Sciatic nerve (tissue), 2 donors: Measurements from ENCODE around the gene RELB. TPM values are rescaled to one million over a fixed set of nuclear protein-coding genes. Genes with fewer than 3 reads are reported as not detected.

ENCODE experiments used
- ATAC-seq: fragments of 200-7000 bp; cut with Tn5 transposase; one replicate; pipeline ENCODE4 v1.9.1; 2020; ENCODE audit warnings: mild to moderate bottlenecking, moderate library complexity
- DNase-seq: peaks from one replicate; pipeline ENCODE4 v3.0.0-alpha.2; 2020; ENCODE audit warnings: low spot score
- intact Hi-C: fragments of 100-400 bp; cut with DNase I; formaldehyde crosslinking; loops from one replicate; pipeline ENCODE4 v1.14.2; 2022
- total RNA-seq: library from RNA; stranded (reverse); fragmentation: NEBNext Ultra II Directional; extraction: Animal tissue kit (Norgen Biotek cat#: 25700); gene quantifications from one replicate; pipeline ENCODE4 v1.2.1, GENCODE V29; 2021
- donor health status: DM: no; HTN: no; CAD: no.
- donor health status: DM: no; HTN: no; CAD: no.

Gene RELB
- total RNA-seq, 1 donor from 2014 or later, result 27.4 TPM

GRCh38 chr19:45016388-45017314 lies 15.4 kb downstream of the RELB start:
- ATAC-seq (peak; percentile 76), DNase-seq (no peak)

GRCh38 chr19:45019187-45019586 lies 17.9 kb downstream of the RELB start:
- no peak for ATAC-seq
- intact Hi-C loops, result no loop called here
- no peak for DNase-seq

More at GRCh38 chr19:45016388-45017314, 15.4 kb downstream of the RELB start:
- intact Hi-C loops, result no loop called here

- intact Hi-C loops, result no loop called here
- DNase-seq (no peak), ATAC-seq (no peak)
Observed at GRCh38 chr19:45020071-45020470, 18.8 kb downstream of the RELB start.

GRCh38 chr19:45021971-45022370 lies 20.7 kb downstream of the RELB start:
- intact Hi-C loops, result no loop called here
- no peak for ATAC-seq
- DNase-seq, result no peak

DNA sequence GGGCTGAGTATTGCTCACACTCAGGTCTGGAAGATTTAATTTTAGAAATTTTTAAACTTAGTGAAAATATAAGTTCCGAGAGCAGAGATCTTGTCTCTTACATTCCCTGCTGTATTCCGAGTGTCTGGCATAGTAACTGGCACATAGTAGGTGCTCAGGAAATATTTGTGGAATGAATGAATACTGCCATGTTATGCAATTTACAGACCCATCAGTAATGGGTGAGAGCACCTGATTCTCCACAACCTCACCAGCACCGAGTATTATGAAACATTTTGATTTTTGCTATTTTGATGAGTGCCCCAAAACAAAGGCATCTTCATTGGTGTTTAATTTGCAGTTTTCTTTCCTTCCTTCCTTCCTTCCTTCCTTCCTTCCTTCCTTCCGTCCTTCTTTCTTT lies 21.8 kb downstream of the RELB start:
- ATAC-seq (no peak), DNase-seq (no peak)
- intact Hi-C loops, result no loop called here

GRCh38 chr19:45025264-45025663 lies 24.0 kb downstream of the RELB start:
- ATAC-seq, result no peak
- intact Hi-C loops, result no loop called here
- no peak for DNase-seq

DNA sequence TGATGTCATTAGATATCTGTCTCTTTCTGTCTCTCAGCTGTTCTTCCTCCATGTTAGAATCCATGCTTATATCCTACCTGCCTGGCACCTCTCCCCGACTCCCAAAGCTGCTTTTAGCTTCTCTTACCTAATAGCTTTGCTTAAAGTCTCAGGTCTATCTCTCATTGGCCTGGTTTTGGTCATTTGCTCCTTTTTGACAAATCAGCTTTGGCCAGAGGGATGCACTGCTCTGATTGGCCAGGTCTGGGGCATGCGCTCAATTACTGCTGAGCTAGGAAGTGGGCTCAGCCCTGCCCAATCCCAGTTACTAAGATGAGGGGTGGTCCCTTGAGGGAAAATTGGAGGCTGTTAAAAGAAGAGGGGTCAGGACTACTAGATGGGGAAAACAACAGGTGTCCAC lies 26.1 kb downstream of the RELB start:
- DNase-seq, result no peak
- intact Hi-C loops, result no loop called here
- ATAC-seq, result no peak

DNA sequence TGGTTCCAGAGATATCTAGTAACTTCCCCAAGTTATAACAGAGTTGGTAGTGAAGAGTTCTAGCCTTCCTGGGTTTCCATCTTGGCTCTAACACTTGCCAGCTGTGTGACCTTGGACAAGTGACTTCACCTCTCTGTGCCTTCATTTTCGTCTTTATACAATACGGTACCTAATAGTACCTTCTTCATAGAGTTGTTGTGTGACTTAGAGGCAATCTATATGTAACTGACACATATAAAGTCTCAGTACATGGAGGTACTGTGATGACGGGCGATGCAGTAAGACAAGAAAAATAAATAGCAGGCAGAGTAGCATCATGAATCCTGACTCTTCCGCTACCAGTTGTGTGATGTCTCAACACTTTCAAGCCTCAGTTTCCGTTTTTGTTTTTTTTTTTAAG lies 29.6 kb downstream of the RELB start:
- intact Hi-C loops, result no loop called here
- DNase-seq (no peak), ATAC-seq (no peak)

DNA sequence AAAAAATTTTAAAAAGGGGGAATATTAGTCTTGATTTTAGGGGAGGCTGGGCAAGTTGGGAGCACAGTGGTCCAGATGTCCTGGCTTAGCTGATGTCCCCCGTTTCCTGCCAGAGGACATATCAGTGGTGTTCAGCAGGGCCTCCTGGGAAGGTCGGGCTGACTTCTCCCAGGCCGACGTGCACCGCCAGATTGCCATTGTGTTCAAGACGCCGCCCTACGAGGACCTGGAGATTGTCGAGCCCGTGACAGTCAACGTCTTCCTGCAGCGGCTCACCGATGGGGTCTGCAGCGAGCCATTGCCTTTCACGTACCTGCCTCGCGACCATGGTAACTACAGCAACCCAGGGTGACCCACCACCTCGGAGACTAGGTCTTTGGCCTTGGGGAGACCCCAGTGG lies 31.2 kb downstream of the RELB start:
- ATAC-seq, result no peak
- no peak for DNase-seq
- intact Hi-C loops, result no loop called here

DNA sequence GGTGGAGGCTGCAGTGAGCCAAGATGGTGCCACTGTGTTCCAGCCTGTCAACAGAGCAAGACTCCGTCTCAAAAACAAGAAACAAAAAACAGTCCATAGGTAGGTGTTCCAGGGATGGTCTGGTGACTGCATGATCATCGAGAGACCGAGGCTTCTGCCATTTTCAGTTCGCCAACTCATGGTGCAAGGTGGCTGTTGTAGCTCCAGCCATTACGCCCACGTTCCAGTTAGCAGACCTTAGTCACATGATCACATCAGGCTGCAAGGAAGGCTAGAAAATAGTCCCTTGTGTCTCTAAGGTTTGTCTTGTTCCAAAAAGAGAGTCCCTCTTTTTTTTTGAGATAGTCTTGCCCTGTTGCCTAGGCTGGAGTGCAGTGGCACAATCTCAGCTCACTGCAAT lies 34.5 kb downstream of the RELB start:
- no peak for DNase-seq
- intact Hi-C loops, result no loop called here
- no peak for ATAC-seq

GRCh38 chr19:45037393-45038169 lies 36.3 kb downstream of the RELB start:
- intact Hi-C loops, result no loop called here
- no peak for DNase-seq
- no peak for ATAC-seq

- peak; percentile 96 for DNase-seq
- peak; percentile 98 for ATAC-seq
- intact Hi-C loops, result no loop called here
Observed at GRCh38 chr19:45038931-45039893, 37.9 kb downstream of the RELB start, which contains the start of gene CLASRP. TSS of gene CLASRP (plus strand) at chr19:45039045. CDS start at chr19:45040213, 1,168 bp downstream.

DNA sequence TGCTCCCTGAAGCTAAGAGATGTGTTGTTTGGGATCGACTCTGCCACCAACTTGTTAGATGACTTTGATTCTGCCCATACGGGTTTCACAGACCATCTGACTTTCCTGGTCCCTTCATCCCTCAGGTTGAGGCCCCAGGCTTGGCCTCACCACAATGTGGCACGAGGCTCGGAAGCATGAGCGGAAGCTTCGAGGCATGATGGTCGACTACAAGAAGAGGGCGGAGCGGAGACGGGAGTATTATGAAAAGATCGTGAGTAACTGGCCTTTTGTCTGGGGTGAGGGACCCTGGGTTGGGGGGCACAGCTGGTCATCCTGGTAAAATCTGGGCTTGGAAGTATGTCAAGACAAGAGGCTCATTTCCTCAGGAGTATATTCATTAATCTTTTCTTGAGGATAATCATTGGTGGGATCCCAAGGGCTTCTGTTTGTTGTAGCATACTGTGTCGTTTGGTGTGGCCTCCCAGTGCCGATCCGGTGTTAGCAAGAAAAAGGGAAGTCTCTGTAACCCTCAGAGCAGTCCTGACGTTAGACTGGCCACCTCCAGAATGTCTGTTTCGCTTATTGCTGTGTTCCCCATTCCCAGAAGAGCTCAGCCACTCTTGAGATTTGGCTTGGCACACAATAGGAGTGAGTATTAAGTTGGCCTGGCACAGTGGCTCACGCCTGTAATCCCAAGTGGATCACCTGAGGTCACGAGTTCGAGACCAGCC lies 39.0 kb downstream of the RELB start:
- intact Hi-C loops, result no loop called here
- no peak for DNase-seq
- ATAC-seq, result no peak

GRCh38 chr19:45041125-45041524 lies 39.9 kb downstream of the RELB start:
- no peak for ATAC-seq
- intact Hi-C loops, result no loop called here
- DNase-seq, result no peak

GRCh38 chr19:45045671-45046353 lies 44.5 kb downstream of the RELB start:
- intact Hi-C loops, result no loop called here
- peak; percentile 69 for ATAC-seq
- DNase-seq, result no peak

DNA sequence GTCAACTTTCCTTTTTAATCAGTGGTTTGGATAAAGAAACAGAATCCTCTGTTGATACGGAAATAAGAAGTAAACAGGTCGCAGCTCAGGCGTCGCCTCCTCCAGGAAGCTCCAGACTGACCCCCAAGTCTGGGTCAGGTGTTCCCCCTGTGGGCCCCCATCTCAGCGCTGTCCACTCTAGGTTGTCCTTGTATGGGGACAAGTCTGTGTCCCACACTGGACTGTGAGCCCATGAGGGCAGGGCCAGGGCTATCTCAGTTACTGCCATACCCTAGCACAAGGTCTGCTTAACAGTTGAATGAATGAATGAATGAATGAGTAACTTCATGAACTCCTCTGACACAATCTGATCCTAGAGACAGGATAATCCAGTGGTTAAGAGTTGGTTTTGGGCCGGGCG lies 45.1 kb downstream of the RELB start:
- ATAC-seq, result no peak
- intact Hi-C loops, result no loop called here
- DNase-seq, result no peak

GRCh38 chr19:45047188-45047797 lies 46.0 kb downstream of the RELB start:
- no peak for ATAC-seq
- no peak for DNase-seq
- intact Hi-C loops, result no loop called here
